ENCODE results near the gene GPD1L. TPM values are rescaled to one million over a fixed set of nuclear protein-coding genes. Genes with fewer than 3 reads are reported as not detected.

GPD1L gene
- total RNA-seq, 1 donor: 10.1 TPM

DNA sequence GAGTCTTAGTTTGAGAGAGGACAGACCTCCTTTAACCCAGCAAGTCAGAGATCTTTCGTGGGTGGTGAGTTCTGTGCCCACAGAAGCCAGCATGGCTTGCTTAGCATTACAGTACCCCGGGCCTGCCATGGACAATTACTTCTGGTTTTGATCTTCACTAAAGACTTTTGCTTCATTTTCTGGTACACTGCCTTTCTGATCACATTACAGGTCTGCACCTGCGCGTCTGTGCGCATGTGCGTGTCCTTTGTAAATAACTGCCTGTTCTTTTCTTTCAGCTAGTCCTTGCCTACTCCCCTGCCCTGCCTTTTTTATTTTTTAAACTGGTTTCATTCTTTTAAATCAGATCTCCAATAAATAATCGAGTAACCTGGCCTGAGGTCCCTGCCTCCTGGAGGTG lies 74.9 kb downstream of the GPD1L start:
- DNase-seq (ENCODE audit: insufficient read length, low spot score, missing footprints): no peak
- Histone ChIP-seq H4K20me1 (ENCODE audit: insufficient read depth, low read length) (no peaks in the 10 kb centered on the region), H3K27me3 (ENCODE audit: insufficient read depth, low read length) (peaks cover 21% of the 10 kb centered on the region), H3K4me2 (ENCODE audit: insufficient read depth, low read length) (no peak overlapping the region), H3K27ac (ENCODE audit: low read depth, low read length) (no peak overlapping the region), H3K79me2 (ENCODE audit: insufficient read depth, low read length) (no peaks in the 10 kb centered on the region), H3K4me1 (ENCODE audit: insufficient read depth, low read length) (peaks cover 7% of the 10 kb centered on the region), H3K9me3 (ENCODE audit: low read depth, low read length) (no peaks in the 10 kb centered on the region), H3K4me3 (ENCODE audit: insufficient read depth, low read length) (no peak overlapping the region), H3K36me3 (ENCODE audit: insufficient read depth, low read length) (no peaks in the 10 kb centered on the region), H2AFZ (ENCODE audit: low read length) (no peak overlapping the region)
- TF ChIP-seq, protein P1, sequence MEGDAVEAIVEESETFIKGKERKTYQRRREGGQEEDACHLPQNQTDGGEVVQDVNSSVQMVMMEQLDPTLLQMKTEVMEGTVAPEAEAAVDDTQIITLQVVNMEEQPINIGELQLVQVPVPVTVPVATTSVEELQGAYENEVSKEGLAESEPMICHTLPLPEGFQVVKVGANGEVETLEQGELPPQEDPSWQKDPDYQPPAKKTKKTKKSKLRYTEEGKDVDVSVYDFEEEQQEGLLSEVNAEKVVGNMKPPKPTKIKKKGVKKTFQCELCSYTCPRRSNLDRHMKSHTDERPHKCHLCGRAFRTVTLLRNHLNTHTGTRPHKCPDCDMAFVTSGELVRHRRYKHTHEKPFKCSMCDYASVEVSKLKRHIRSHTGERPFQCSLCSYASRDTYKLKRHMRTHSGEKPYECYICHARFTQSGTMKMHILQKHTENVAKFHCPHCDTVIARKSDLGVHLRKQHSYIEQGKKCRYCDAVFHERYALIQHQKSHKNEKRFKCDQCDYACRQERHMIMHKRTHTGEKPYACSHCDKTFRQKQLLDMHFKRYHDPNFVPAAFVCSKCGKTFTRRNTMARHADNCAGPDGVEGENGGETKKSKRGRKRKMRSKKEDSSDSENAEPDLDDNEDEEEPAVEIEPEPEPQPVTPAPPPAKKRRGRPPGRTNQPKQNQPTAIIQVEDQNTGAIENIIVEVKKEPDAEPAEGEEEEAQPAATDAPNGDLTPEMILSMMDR (IDR thresholded peaks at IDR 0.05; ENCODE audit: extremely low read depth, low read depth, low read length): no peak

DNA sequence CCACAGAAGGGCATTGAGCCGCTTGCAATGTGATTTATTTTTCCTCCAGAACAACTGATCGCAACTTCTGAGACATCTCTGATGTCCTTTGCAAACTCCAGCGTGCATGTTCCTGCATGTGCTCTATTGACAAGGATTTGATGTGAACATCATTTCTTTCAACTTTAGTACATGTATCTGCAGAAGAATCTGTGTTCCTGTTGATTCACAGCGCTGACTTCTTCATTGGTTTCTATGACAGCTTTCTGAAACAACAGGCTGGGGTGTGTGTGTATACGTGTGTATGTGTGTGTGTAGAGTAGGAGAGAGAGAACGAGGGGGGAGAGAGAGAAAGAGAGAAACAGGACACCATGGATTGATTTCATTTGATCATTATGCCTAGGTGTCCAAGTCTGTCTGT lies 75.4 kb downstream of the GPD1L start:
- no peaks in the 10 kb centered on the region for H3K36me3 ChIP-seq (ENCODE audit: insufficient read depth, low read length)
- H3K9me3 ChIP-seq (ENCODE audit: low read depth, low read length): no peaks in the 10 kb centered on the region
- TF ChIP-seq, protein P1 (IDR thresholded peaks at IDR 0.05; ENCODE audit: extremely low read depth, low read depth, low read length): no peak
- no peak overlapping the region for H3K27ac ChIP-seq (ENCODE audit: low read depth, low read length)
- no peak for DNase-seq (ENCODE audit: insufficient read length, low spot score, missing footprints)
- H3K79me2 ChIP-seq (ENCODE audit: insufficient read depth, low read length): no peaks in the 10 kb centered on the region
- H2AFZ ChIP-seq (ENCODE audit: low read length): no peak overlapping the region
- peaks cover 23% of the 10 kb centered on the region for H3K27me3 ChIP-seq (ENCODE audit: insufficient read depth, low read length)
- no peaks in the 10 kb centered on the region for H4K20me1 ChIP-seq (ENCODE audit: insufficient read depth, low read length)
- peaks cover 7% of the 10 kb centered on the region for H3K4me1 ChIP-seq (ENCODE audit: insufficient read depth, low read length)
- no peak overlapping the region for H3K4me2 ChIP-seq (ENCODE audit: insufficient read depth, low read length)
- no peak overlapping the region for H3K4me3 ChIP-seq (ENCODE audit: insufficient read depth, low read length)

DNA sequence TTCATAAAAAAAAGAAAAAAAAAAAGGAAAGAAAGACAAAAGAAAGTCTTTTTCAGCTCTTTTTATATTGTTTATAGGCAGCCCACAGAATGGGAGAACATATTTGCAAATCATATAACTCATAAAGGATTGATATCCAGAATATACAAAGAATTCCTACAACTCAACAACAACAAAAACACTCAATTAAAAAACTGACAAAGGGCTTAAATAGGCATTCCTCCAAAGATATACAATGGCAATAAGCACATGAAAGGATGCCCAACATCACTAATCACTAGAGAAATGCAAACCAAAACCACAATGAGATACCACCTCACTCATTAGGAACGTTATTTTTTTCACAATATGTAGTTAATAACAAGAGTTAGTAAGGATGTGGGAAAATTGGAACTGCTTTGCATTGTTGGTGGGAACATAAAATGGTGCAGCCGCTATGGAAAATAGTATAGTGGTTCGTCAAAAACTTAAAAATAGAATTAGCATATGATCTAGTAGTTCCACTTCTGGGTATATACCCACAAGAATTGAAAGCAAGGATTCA lies 77.8 kb downstream of the GPD1L start:
- no peak for DNase-seq (ENCODE audit: insufficient read length, low spot score, missing footprints)
- no peaks in the 10 kb centered on the region for H3K4me1 ChIP-seq (ENCODE audit: insufficient read depth, low read length)
- H2AFZ ChIP-seq (ENCODE audit: low read length): no peak overlapping the region
- H3K4me3 ChIP-seq (ENCODE audit: insufficient read depth, low read length): no peak overlapping the region
- H3K79me2 ChIP-seq (ENCODE audit: insufficient read depth, low read length): no peaks in the 10 kb centered on the region
- no peaks in the 10 kb centered on the region for H3K9me3 ChIP-seq (ENCODE audit: low read depth, low read length)
- H3K4me2 ChIP-seq (ENCODE audit: insufficient read depth, low read length): no peak overlapping the region
- H3K27me3 ChIP-seq (ENCODE audit: insufficient read depth, low read length): peaks cover 23% of the 10 kb centered on the region
- H4K20me1 ChIP-seq (ENCODE audit: insufficient read depth, low read length): no peaks in the 10 kb centered on the region
- H3K27ac ChIP-seq (ENCODE audit: low read depth, low read length): no peak overlapping the region
- TF ChIP-seq, protein P1 (IDR thresholded peaks at IDR 0.05; ENCODE audit: extremely low read depth, low read depth, low read length): no peak
- no peaks in the 10 kb centered on the region for H3K36me3 ChIP-seq (ENCODE audit: insufficient read depth, low read length)

- no peak overlapping the region for H3K4me2 ChIP-seq (ENCODE audit: insufficient read depth, low read length)
- no peaks in the 10 kb centered on the region for H4K20me1 ChIP-seq (ENCODE audit: insufficient read depth, low read length)
- no peak overlapping the region for H3K4me3 ChIP-seq (ENCODE audit: insufficient read depth, low read length)
- H3K27me3 ChIP-seq (ENCODE audit: insufficient read depth, low read length): peaks cover 17% of the 10 kb centered on the region
- DNase-seq (ENCODE audit: insufficient read length, low spot score, missing footprints): no peak
- H3K79me2 ChIP-seq (ENCODE audit: insufficient read depth, low read length): no peaks in the 10 kb centered on the region
- H3K9me3 ChIP-seq (ENCODE audit: low read depth, low read length): no peaks in the 10 kb centered on the region
- TF ChIP-seq, protein P1 (IDR thresholded peaks at IDR 0.05; ENCODE audit: extremely low read depth, low read depth, low read length): no peak
- H3K27ac ChIP-seq (ENCODE audit: low read depth, low read length): no peak overlapping the region
- H3K36me3 ChIP-seq (ENCODE audit: insufficient read depth, low read length): no peaks in the 10 kb centered on the region
- H3K4me1 ChIP-seq (ENCODE audit: insufficient read depth, low read length): no peaks in the 10 kb centered on the region
- H2AFZ ChIP-seq (ENCODE audit: low read length): no peak overlapping the region
These were observed 79.7 kb downstream of the GPD1L start for GRCh38 chr3:32186097-32186496.
